HUES6 (cell line): Measurements from ENCODE around the gene GSTT2.

ENCODE experiments used
- H3K27ac ChIP-seq: 2 replicates; pipeline ENCODE4 v1.7.0; 2013; ENCODE audit warnings: low read depth, mild to moderate bottlenecking, low read length, inconsistent platforms
- H3K27me3 ChIP-seq: 2 replicates; pipeline ENCODE4 v1.6.1; 2013; ENCODE audit warnings: low read length; ENCODE audit not compliant: control insufficient read depth, insufficient read depth
- H3K36me3 ChIP-seq: 2 replicates; pipeline ENCODE4 v1.6.1; 2013; ENCODE audit warnings: low read length; ENCODE audit not compliant: control insufficient read depth, insufficient read depth
- H3K4me1 ChIP-seq: 2 replicates; pipeline ENCODE4 v1.6.1; 2013; ENCODE audit warnings: low read length; ENCODE audit not compliant: control insufficient read depth, insufficient read depth
- H3K4me3 ChIP-seq: 2 replicates; pipeline ENCODE4 v1.5.1; 2013; ENCODE audit warnings: low read depth, low read length
- H3K9ac ChIP-seq: one replicate; pipeline ENCODE4 v1.6.1; 2013; ENCODE audit warnings: mild to moderate bottlenecking, low read length
- H3K9me3 ChIP-seq: 2 replicates; pipeline ENCODE4 v1.6.1; 2013; ENCODE audit warnings: low read depth, low read length; ENCODE audit not compliant: control insufficient read depth, insufficient read depth

GSTT2 gene

DNA sequence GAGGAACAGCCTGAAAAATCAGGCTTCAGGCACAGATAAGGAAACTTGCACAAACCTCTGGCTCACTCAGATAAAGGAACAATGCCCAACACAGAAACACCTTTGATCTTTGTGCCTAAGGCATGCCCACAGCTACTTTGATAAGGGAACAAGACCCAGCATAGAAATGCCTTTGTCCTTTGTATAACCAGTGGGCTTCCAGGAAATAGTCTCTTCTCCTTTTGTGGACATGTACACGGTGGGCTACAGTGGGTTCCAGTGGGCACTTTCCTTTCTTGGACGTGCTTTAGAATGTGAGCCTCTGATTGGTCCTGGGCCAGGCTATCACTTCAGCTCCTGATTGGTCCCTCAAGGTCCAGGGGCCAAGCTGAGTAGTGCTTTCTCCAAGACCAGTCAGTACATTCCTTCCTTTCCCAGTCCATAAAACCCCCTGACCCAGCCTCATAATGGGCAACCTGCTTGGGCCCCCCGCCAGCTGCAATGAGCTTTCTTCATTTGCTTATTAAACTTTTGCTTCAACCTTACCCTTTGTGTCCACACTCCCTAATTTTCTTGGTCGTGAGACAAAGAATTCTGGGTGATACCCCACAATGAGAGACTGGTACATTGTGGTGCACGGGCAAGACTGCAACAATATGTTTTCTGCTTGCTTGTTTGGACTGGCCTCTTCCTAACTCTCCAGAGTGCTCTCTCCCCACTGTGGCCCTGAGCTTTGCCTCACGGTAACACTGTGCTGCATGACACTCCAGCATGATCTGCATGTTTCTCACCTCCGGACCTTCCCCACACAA lies 29.5 kb downstream of the GSTT2 start:
- H3K36me3 ChIP-seq, result no peaks in the 10 kb centered on the region; the same call in 1 of the 2 replicates
- H3K27me3 ChIP-seq, result no peaks in the 10 kb centered on the region

DNA sequence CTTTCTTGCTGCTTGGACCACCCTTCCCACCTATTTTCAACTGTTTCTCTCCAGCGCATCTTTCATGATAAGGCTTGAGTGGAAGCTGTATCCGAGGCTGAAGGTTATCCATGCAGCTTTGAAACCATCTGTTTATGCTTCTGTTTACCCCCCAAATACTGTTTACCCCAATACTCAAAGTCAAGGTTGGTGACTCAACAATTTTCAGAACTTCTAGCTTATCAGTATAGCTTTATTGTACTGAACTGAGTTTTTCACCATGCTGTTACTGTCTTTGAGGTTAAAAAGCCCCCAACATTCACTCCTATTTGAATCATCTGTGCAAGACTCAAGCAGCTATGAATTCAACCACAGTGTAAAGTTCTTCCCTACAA lies 30.1 kb downstream of the GSTT2 start:
- Histone ChIP-seq H3K9me3 (no peaks in the 10 kb centered on the region), H3K4me1 (peaks cover 5% of the 10 kb centered on the region; the same call in 1 of the 2 replicates), H3K36me3 (no peaks in the 10 kb centered on the region; the same call in 1 of the 2 replicates), H3K9ac (no peak overlapping the region), H3K4me3 (no peak overlapping the region), H3K27ac (no peak overlapping the region), H3K27me3 (no peaks in the 10 kb centered on the region)

More for the DNA sequence above, 29.5 kb downstream of the GSTT2 start:
- H3K27ac ChIP-seq, result no peak overlapping the region
- no peaks in the 10 kb centered on the region for H3K9me3 ChIP-seq
- peaks cover 5% of the 10 kb centered on the region; the same call in 1 of the 2 replicates for H3K4me1 ChIP-seq
- no peak overlapping the region for H3K4me3 ChIP-seq
- no peak overlapping the region for H3K9ac ChIP-seq

DNA sequence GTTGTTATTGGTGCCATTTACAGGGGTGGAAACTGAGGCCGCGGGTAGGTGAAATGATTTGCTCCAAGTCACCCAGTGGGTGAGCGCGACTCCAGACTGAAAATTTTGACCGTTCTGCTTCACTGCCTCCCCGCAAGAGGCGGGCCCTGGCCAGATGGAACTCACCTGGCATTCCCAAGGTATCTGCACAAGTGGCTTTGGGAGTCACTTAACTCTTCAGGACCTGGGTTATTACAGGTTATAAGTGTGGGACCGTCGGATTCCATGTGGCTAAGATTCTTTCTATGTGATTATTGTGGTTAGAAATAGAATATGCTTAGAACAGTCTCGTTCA lies 31.8 kb downstream of the GSTT2 start:
- Histone ChIP-seq H3K27ac (peak overlapping the region; percentile 59), H3K9me3 (peaks cover 3% of the 10 kb centered on the region), H3K9ac (peak overlapping the region; percentile 73), H3K4me1 (peaks cover 5% of the 10 kb centered on the region; the same call in 1 of the 2 replicates), H3K4me3 (peak overlapping the region; percentile 95), H3K27me3 (no peaks in the 10 kb centered on the region), H3K36me3 (no peaks in the 10 kb centered on the region; the same call in 1 of the 2 replicates)

DNA sequence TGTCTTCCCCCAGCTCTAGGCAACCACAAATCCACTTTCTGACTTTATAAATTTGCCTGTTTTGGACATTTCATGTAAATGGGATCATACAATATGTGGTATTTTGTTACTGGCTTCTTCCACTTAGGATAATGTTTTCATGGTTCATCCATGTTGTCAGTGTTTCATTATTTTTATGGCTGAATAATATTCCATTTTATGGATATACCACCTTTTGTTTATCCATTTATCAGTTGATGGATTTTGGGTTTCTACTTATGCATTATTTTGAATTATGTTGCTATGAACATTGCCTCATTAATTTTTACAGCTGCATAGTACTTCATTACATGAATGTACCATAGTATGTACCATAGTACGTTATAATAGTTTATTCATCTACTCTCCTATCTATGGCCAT lies 36.2 kb downstream of the GSTT2 start:
- Histone ChIP-seq H3K9me3 (peaks cover 3% of the 10 kb centered on the region), H3K4me3 (no peak overlapping the region), H3K4me1 (peaks cover 5% of the 10 kb centered on the region; the same call in 1 of the 2 replicates), H3K27me3 (no peaks in the 10 kb centered on the region), H3K27ac (no peak overlapping the region), H3K36me3 (peaks cover 5% of the 10 kb centered on the region; the same call in 1 of the 2 replicates), H3K9ac (no peak overlapping the region)

DNA sequence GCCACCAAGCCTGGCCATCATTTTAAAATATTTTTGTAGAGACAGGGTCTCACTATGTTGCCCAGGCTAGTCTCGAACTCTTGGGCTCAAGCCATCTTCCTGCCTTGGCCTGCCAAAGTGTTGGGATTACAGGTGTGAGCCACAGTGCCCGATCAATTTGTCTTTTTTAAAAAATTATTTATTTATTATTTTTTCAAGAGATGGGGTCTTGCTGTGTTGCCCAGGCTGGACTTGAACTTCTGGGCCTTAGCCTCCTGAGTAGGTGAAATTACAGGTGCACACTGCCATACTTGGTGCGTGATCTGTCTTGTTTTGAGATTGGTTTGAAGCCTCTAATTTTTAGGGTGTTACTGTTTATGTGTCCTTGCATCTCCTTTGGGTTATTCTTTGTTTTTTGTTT lies 41.4 kb downstream of the GSTT2 start:
- no peak overlapping the region for H3K4me3 ChIP-seq

DNA sequence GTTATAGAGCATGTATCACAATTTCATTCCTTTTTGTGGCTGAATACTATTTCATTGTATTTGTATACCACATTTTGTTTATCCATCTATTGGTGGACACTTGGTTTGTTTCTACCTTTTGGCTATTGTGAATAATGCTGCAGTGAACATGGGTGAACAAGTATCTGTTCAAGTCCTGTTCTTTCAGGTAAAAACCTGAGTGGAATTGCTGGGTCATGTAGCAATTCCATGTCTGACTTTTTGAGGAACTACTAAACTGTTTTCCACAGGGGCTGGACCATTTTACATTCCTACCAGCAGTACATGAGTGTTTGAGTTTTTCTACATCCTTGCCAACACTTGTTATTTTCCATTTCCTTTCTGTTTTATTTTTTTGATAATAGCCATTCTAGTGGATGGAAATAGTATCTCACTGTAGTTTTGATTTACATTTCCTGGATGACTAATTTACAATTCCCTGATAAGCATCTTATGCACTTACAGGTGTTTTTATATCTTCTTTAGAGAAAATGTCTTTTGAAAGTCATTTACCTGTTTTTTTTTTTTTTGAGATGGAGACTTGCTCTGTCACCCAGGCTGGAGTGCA lies 43.4 kb downstream of the GSTT2 start:
- Histone ChIP-seq H3K9me3 (no peaks in the 10 kb centered on the region), H3K27ac (no peak overlapping the region), H3K27me3 (no peaks in the 10 kb centered on the region), H3K9ac (no peak overlapping the region), H3K4me1 (no peaks in the 10 kb centered on the region), H3K36me3 (no peaks in the 10 kb centered on the region), H3K4me3 (no peak overlapping the region)

More for the DNA sequence above, 41.4 kb downstream of the GSTT2 start:
- Histone ChIP-seq H3K27me3 (no peaks in the 10 kb centered on the region), H3K36me3 (peaks cover 5% of the 10 kb centered on the region; the same call in 1 of the 2 replicates), H3K4me1 (no peaks in the 10 kb centered on the region), H3K9me3 (no peaks in the 10 kb centered on the region), H3K9ac (no peak overlapping the region), H3K27ac (no peak overlapping the region)

DNA sequence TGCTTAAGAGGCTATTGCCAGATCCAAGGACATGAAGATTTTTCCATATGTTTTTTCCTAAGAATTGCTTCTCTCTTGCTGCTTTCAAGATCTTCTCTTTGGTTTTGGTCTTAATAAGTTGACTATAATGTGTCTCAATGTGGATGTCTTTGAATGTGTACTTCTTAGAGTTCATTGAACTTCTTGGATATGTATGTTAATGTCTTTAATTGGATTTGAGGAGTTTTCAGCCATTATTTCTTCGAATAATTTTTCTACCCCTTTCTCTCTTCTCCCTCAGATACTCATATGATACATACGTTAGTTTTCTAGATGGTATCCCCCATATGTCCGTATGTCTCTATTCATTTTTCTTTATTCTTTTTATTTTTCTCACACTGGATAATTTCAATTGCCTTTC lies 44.4 kb downstream of the GSTT2 start:
- Histone ChIP-seq H3K9ac (no peak overlapping the region), H3K27ac (no peak overlapping the region)

DNA sequence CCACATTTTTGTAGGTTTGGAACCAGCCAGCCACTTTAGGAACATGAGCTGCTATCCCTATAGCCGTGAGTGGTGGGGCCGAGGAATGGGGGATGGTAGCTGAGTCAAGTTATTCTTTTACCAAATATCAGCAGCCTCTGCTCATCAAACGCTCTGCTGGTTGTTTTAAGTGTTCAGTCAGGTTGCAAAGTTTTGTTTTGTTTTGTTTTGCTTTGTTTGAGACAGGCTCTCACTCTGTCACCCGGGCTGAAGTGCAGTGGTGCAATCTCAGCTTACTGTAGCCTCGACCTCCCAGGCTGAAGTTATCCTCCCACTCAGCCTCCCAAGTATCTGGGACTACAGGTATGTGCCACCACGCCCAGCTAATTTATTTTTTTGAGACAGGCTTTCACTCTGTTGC lies 45.5 kb downstream of the GSTT2 start:
- H3K4me3 ChIP-seq, result no peak overlapping the region
- no peak overlapping the region for H3K27ac ChIP-seq
- no peak overlapping the region for H3K9ac ChIP-seq
- H3K9me3 ChIP-seq, result no peaks in the 10 kb centered on the region
- H3K36me3 ChIP-seq, result no peaks in the 10 kb centered on the region
- no peaks in the 10 kb centered on the region for H3K4me1 ChIP-seq
- no peaks in the 10 kb centered on the region for H3K27me3 ChIP-seq

More for the DNA sequence above, 44.4 kb downstream of the GSTT2 start:
- H3K36me3 ChIP-seq, result no peaks in the 10 kb centered on the region
- H3K4me3 ChIP-seq, result no peak overlapping the region
- H3K4me1 ChIP-seq, result no peaks in the 10 kb centered on the region
- H3K27me3 ChIP-seq, result no peaks in the 10 kb centered on the region
- no peaks in the 10 kb centered on the region for H3K9me3 ChIP-seq

DNA sequence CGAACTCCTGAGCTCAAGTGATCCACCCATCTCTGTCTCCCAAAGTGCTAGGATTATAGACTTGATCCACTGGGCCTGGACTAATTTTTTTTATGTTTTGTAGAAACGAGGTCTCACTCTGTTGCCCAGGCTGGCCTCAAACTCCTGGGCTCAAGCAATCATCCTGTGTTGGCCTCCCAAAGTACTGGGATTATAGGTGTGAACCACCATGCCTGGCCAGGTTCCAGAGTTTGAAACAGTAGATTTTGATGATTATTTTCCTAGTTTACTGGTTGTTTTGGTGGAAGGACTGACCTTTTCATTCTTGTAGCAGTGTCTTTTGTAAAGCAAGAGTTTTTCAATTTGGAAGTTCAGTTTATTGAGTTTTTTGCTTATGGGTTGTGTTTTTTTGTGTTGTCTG lies 46.1 kb downstream of the GSTT2 start:
- Histone ChIP-seq H3K9me3 (no peaks in the 10 kb centered on the region), H3K27ac (no peak overlapping the region), H3K4me3 (no peak overlapping the region), H3K27me3 (no peaks in the 10 kb centered on the region), H3K36me3 (no peaks in the 10 kb centered on the region), H3K9ac (no peak overlapping the region), H3K4me1 (no peaks in the 10 kb centered on the region)

DNA sequence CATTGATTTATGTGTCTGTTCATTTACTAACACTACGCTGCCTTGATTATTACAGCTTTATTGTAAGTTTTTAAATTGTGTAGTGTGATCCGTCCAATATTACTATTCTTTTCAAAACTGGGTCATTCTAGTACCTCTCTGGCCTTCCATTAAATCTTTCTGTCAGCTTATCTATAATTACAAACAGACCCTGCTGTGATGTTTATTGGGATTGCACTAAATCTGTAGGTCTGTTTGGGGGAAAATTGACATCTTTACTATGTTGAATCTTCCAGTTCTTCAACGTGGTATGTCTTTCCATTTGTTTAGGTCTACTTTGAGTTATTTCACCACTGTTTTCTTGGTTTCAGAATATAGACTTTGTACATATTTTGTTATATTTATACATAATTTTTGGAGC lies 46.8 kb downstream of the GSTT2 start:
- H3K4me3 ChIP-seq, result no peak overlapping the region
- no peaks in the 10 kb centered on the region for H3K36me3 ChIP-seq
- H3K9ac ChIP-seq, result no peak overlapping the region
- H3K9me3 ChIP-seq, result no peaks in the 10 kb centered on the region
- H3K27me3 ChIP-seq, result no peaks in the 10 kb centered on the region
- H3K4me1 ChIP-seq, result no peaks in the 10 kb centered on the region
- H3K27ac ChIP-seq, result no peak overlapping the region

DNA sequence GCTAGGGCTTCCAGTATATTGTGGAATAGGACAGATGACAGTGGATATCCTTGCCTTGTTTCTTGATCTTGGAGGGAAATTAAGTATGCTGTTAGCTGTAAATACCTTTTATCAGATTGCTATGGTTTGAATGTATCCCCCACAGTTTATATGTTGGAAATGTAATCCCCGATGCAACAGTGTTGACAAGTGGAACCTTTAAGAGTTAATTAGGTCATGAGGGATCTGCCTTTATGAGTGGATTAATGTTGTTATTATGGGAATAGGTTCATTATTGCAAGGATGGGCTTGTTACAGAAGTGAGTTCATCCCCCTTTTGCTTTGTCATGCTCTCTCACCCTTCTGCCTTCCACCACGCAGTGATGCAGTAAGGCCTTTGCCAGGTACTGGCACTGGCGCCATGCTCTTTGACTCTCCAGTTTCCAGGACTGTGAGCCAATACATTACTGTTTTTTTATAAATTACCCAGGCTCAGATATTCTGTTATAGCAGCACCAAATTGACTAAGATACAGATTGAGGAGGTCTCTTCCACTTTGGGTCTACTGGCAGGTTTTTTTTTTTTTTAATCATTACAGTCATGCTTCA lies 47.5 kb downstream of the GSTT2 start:
- Histone ChIP-seq H3K9me3 (no peaks in the 10 kb centered on the region), H3K36me3 (no peaks in the 10 kb centered on the region), H3K27ac (no peak overlapping the region), H3K27me3 (no peaks in the 10 kb centered on the region), H3K4me3 (no peak overlapping the region), H3K9ac (no peak overlapping the region), H3K4me1 (no peaks in the 10 kb centered on the region)
